MG63 (cell line): ENCODE results near the gene JOSD1. TPM values are rescaled to one million over a fixed set of nuclear protein-coding genes. Genes with fewer than 3 reads are reported as not detected.

Experiments
- DNase-seq: peaks from one replicate; pipeline ENCODE4 v3.0.0-alpha.2; 2020
- H3K27me3 ChIP-seq: fragments of 250-450 bp; sonication (Bioruptor Pico); 2 replicates; pipeline ENCODE4 v1.5.1; 2020; ENCODE audit warnings: mild to moderate bottlenecking, moderate library complexity
- H3K36me3 ChIP-seq: fragments of 250-450 bp; sonication (Bioruptor Pico); 2 replicates; pipeline ENCODE4 v1.5.1; 2020; ENCODE audit warnings: mild to moderate bottlenecking, moderate library complexity
- H3K4me3 ChIP-seq: fragments of 250-450 bp; sonication (Bioruptor Pico); 2 replicates; pipeline ENCODE4 v1.5.1; 2020; ENCODE audit warnings: mild to moderate bottlenecking, moderate library complexity
- H3K9me3 ChIP-seq: fragments of 250-450 bp; sonication (Bioruptor Pico); 2 replicates; pipeline ENCODE4 v1.5.1; 2020; ENCODE audit warnings: mild to moderate bottlenecking, moderate library complexity
- total RNA-seq: library from RNA; depleted of rRNA; stranded (reverse); fragments of >200 nt; shearing (Covaris generic); gene quantifications from 2 replicates; pipeline ENCODE4 v1.2.3, GENCODE V29; 2014; ENCODE audit warnings: low replicate concordance

Gene JOSD1
- total RNA-seq, 1 experiment from 2014 or later = 47.5 TPM

- Histone ChIP-seq H3K4me3 (no peak overlapping the region), H3K9me3 (no peaks in the 10 kb centered on the region), H3K36me3 (peaks cover 65% of the 10 kb centered on the region), H3K27me3 (no peaks in the 10 kb centered on the region)
- no peak for DNase-seq
Measured at GRCh38 chr22:38724176-38724575, 23.4 kb upstream of the JOSD1 start.

GRCh38 chr22:38721551-38721950, 20.8 kb upstream of the JOSD1 start:
- Histone ChIP-seq H3K9me3 (no peaks in the 10 kb centered on the region), H3K27me3 (no peaks in the 10 kb centered on the region), H3K36me3 (peaks cover 55% of the 10 kb centered on the region), H3K4me3 (no peak overlapping the region)
- no peak for DNase-seq

GRCh38 chr22:38720350-38720749, 19.6 kb upstream of the JOSD1 start:
- Histone ChIP-seq H3K36me3 (peaks cover 47% of the 10 kb centered on the region), H3K4me3 (no peak overlapping the region), H3K27me3 (no peaks in the 10 kb centered on the region), H3K9me3 (no peaks in the 10 kb centered on the region)
- no peak for DNase-seq

GRCh38 chr22:38719196-38719595, 18.5 kb upstream of the JOSD1 start:
- DNase-seq = no peak
- Histone ChIP-seq H3K9me3 (no peaks in the 10 kb centered on the region), H3K4me3 (no peak overlapping the region), H3K36me3 (peaks cover 35% of the 10 kb centered on the region), H3K27me3 (no peaks in the 10 kb centered on the region)

DNA sequence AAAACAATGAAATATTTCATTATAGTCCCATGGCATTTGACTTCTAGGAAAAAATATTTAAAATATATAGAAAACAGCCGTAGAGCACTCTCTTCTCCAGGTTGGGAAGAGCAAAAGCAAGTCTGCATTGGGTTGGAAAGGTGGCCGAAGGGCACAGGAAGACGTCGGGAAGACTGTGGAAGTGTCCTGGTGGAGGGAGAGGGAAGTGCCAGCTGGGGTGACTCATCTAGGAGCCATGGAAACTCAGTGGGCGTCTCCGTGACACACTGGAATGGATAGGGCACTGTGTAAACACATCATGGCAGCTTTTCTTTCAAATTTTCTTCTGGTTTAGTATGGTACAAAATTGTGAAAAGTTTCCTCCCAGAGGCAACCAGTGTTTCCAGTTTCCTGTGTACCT, 17.7 kb upstream of the JOSD1 start:
- peak; percentile 91 for DNase-seq
- H3K27me3 ChIP-seq = no peaks in the 10 kb centered on the region
- H3K4me3 ChIP-seq = no peak overlapping the region
- peaks cover 30% of the 10 kb centered on the region for H3K36me3 ChIP-seq
- no peaks in the 10 kb centered on the region for H3K9me3 ChIP-seq

- Histone ChIP-seq H3K27me3 (no peaks in the 10 kb centered on the region), H3K4me3 (no peak overlapping the region)
- DNase-seq = no peak
Measured at GRCh38 chr22:38717244-38717643, 16.5 kb upstream of the JOSD1 start.

GRCh38 chr22:38716826-38717225, 16.1 kb upstream of the JOSD1 start:
- Histone ChIP-seq H3K9me3 (no peaks in the 10 kb centered on the region), H3K4me3 (no peak overlapping the region), H3K36me3 (peaks cover 25% of the 10 kb centered on the region), H3K27me3 (no peaks in the 10 kb centered on the region)
- no peak for DNase-seq

More at GRCh38 chr22:38717244-38717643, 16.5 kb upstream of the JOSD1 start:
- Histone ChIP-seq H3K9me3 (no peaks in the 10 kb centered on the region), H3K36me3 (peaks cover 25% of the 10 kb centered on the region)

- H3K4me3 ChIP-seq = no peak overlapping the region
- no peaks in the 10 kb centered on the region for H3K9me3 ChIP-seq
- DNase-seq = no peak
- no peaks in the 10 kb centered on the region for H3K27me3 ChIP-seq
- peaks cover 22% of the 10 kb centered on the region for H3K36me3 ChIP-seq
Measured at GRCh38 chr22:38716271-38716670, 15.5 kb upstream of the JOSD1 start.

DNA sequence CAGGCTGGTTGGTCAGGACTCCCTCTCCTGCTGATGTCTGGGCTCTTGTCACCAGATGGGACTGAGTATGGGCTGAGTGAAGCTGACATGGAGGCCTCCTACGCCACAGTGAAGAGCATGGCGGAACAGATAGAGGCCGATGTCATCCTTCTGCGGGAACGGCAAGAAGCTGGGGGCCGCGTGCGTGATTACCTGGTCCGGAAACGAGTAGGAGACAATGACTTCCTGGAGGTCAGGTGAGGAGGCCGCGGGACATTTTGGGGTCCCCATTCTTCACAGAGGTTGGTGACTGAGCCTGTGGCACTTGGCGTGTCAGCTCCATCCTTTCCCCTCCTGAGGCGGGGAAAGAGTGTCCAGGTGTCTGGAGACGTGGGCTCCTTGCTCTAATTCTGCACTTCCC, 15.1 kb upstream of the JOSD1 start:
- H3K27me3 ChIP-seq = no peaks in the 10 kb centered on the region
- H3K36me3 ChIP-seq = peaks cover 23% of the 10 kb centered on the region
- no peak for DNase-seq
- no peak overlapping the region for H3K4me3 ChIP-seq
- H3K9me3 ChIP-seq = no peaks in the 10 kb centered on the region

- Histone ChIP-seq H3K27me3 (no peaks in the 10 kb centered on the region), H3K4me3 (no peak overlapping the region), H3K36me3 (peaks cover 20% of the 10 kb centered on the region), H3K9me3 (no peaks in the 10 kb centered on the region)
- DNase-seq = no peak
Measured at GRCh38 chr22:38715176-38715764, 14.5 kb upstream of the JOSD1 start.

GRCh38 chr22:38713921-38714320, 13.2 kb upstream of the JOSD1 start:
- DNase-seq = no peak
- Histone ChIP-seq H3K36me3 (peaks cover 24% of the 10 kb centered on the region), H3K9me3 (no peaks in the 10 kb centered on the region), H3K4me3 (no peak overlapping the region), H3K27me3 (no peaks in the 10 kb centered on the region)

GRCh38 chr22:38712486-38713207, 11.9 kb upstream of the JOSD1 start:
- Histone ChIP-seq H3K9me3 (no peaks in the 10 kb centered on the region), H3K27me3 (no peaks in the 10 kb centered on the region), H3K4me3 (no peak overlapping the region), H3K36me3 (peaks cover 32% of the 10 kb centered on the region)
- DNase-seq = no peak

- Histone ChIP-seq H3K36me3 (peaks cover 26% of the 10 kb centered on the region), H3K4me3 (no peak overlapping the region), H3K27me3 (no peaks in the 10 kb centered on the region), H3K9me3 (no peaks in the 10 kb centered on the region; the same call in 1 of the 2 replicates)
- DNase-seq = no peak
Measured at GRCh38 chr22:38710866-38711265, 10.1 kb upstream of the JOSD1 start.

GRCh38 chr22:38710351-38710750, 9.6 kb upstream of the JOSD1 start:
- no peak for DNase-seq
- Histone ChIP-seq H3K36me3 (peaks cover 26% of the 10 kb centered on the region), H3K27me3 (no peaks in the 10 kb centered on the region), H3K4me3 (no peak overlapping the region), H3K9me3 (no peaks in the 10 kb centered on the region; the same call in 1 of the 2 replicates)

- no peaks in the 10 kb centered on the region for H3K27me3 ChIP-seq
- no peak overlapping the region for H3K4me3 ChIP-seq
- peaks cover 26% of the 10 kb centered on the region for H3K36me3 ChIP-seq
- no peaks in the 10 kb centered on the region; the same call in 1 of the 2 replicates for H3K9me3 ChIP-seq
- no peak for DNase-seq
Measured at GRCh38 chr22:38709306-38709705, 8.6 kb upstream of the JOSD1 start.

- H3K4me3 ChIP-seq = no peak overlapping the region
- H3K36me3 ChIP-seq = peaks cover 26% of the 10 kb centered on the region
- no peaks in the 10 kb centered on the region for H3K27me3 ChIP-seq
- H3K9me3 ChIP-seq = no peaks in the 10 kb centered on the region; the same call in 1 of the 2 replicates
- no peak for DNase-seq
Measured at GRCh38 chr22:38707984-38708383, 7.2 kb upstream of the JOSD1 start.

DNA sequence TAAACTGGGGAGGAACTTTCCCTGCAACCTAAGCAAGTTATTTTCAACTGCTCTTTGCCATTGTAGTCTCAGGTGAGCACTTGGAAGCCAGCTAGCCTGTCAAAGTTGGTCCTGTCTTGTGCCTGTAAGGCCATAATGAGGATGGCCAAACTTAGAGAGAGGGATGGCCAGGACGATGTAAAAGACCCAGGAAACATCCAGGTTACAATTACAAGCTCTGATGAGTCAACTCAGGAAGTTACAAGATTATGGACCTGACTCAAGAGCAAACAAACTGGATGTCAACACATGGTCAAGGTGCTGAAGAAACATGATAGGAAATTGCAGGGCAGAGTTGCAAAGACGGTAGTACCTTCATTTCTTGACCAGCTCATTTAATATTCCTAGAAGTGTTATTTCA, 6.6 kb upstream of the JOSD1 start:
- peaks cover 23% of the 10 kb centered on the region for H3K36me3 ChIP-seq
- no peak for DNase-seq
- H3K27me3 ChIP-seq = no peaks in the 10 kb centered on the region
- H3K4me3 ChIP-seq = peak overlapping the region; percentile 96
- H3K9me3 ChIP-seq = no peaks in the 10 kb centered on the region; the same call in 1 of the 2 replicates

- peak overlapping the region; percentile 96 for H3K4me3 ChIP-seq
- no peaks in the 10 kb centered on the region for H3K27me3 ChIP-seq
- no peak for DNase-seq
- H3K36me3 ChIP-seq = peaks cover 23% of the 10 kb centered on the region
- H3K9me3 ChIP-seq = no peaks in the 10 kb centered on the region; the same call in 1 of the 2 replicates
Measured at GRCh38 chr22:38706901-38707195, 6.1 kb upstream of the JOSD1 start.
